ENCODE measurements around the gene TMEM132C.

TMEM132C gene

GRCh38 chr12:128729628-128730121, 462.7 kb downstream of the TMEM132C start:
- Mint-ChIP-seq H3K4me3 (no peak overlapping the region), H3K27me3 (ENCODE audit: low read depth) (peaks cover 13% of the 10 kb centered on the region), H3K4me1 (no peaks in the 10 kb centered on the region), H3K36me3 (ENCODE audit: low read depth) (no peaks in the 10 kb centered on the region), H3K9me3 (no peaks in the 10 kb centered on the region), H3K27ac (no peak overlapping the region)
- no peak for TF ChIP-seq CTCF (IDR thresholded peaks at IDR 0.05; ENCODE audit: unreplicated experiment in 3 of 3)

DNA sequence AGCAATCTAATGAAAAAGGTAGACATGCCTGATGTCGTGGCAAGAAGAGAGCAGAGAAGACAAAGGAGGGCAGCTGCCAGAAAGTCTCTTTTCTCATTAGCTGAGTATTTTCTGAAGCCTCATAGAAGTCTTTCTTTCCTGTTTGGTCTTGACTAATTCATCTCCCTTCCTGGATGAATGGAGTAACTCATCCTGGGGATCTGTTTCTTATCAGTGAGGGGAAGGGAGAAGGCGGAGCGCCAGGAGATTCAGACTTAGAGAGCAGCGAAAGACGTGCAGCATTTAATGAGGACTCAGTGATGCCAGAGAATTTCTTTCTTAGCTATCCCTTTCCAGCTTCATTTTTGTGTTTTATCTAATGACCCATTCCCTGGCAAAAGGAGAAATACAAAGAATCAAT, 467.4 kb downstream of the TMEM132C start:
- peaks cover 29% of the 10 kb centered on the region for H3K27me3 Mint-ChIP-seq (ENCODE audit: low read depth)
- peaks cover 9% of the 10 kb centered on the region for H3K9me3 Mint-ChIP-seq
- no peaks in the 10 kb centered on the region for H3K4me1 Mint-ChIP-seq
- no peak overlapping the region for H3K27ac Mint-ChIP-seq
- H3K36me3 Mint-ChIP-seq (ENCODE audit: low read depth), result no peaks in the 10 kb centered on the region
- H3K4me3 Mint-ChIP-seq, result no peak overlapping the region
- TF ChIP-seq CTCF (IDR thresholded peaks at IDR 0.05; ENCODE audit: unreplicated experiment in 3 of 3), result no peak

DNA sequence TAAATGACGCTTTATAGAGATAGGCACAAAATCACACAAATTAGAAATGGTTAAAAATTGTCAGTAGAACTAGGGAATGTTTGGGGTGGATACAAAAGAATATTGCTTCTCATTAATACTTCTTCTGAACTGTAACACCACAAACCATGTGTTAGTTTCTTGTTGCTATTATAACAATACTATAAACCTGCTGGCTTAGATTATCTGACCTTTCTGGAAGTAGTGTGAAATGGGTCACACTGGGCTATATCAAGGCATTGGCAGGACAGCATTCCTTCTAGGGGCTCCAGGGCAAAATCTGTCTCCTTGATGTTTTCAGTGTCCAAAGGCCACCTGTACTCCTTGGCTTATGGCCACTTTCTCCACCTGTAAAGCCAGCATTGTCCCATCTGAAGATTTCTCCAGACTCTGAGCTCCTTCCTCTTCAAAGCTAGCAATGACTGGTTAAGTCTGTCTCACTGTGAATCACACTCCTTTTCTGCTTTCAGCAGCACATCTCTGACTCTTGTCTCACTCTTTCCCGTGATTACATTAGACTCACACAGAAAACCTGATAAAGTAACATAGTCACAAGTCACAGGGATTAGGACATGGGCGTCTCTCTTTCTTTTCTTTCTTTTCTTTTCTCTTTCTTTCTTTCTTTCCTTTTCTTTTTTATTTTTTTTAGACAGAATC, 470.5 kb downstream of the TMEM132C start:
- TF ChIP-seq CTCF (IDR thresholded peaks at IDR 0.05; ENCODE audit: unreplicated experiment in 3 of 3), result no peak
- Mint-ChIP-seq H3K36me3 (ENCODE audit: low read depth) (no peaks in the 10 kb centered on the region), H3K27ac (no peak overlapping the region), H3K9me3 (peaks cover 13% of the 10 kb centered on the region), H3K4me3 (no peak overlapping the region), H3K27me3 (ENCODE audit: low read depth) (peaks cover 27% of the 10 kb centered on the region), H3K4me1 (no peaks in the 10 kb centered on the region)

GRCh38 chr12:128743916-128744315, 476.9 kb downstream of the TMEM132C start:
- Mint-ChIP-seq H3K27ac (no peak overlapping the region), H3K4me1 (no peaks in the 10 kb centered on the region), H3K4me3 (no peak overlapping the region), H3K27me3 (ENCODE audit: low read depth) (peaks cover 26% of the 10 kb centered on the region), H3K36me3 (ENCODE audit: low read depth) (no peaks in the 10 kb centered on the region), H3K9me3 (peaks cover 9% of the 10 kb centered on the region)
- TF ChIP-seq CTCF (IDR thresholded peaks at IDR 0.05; ENCODE audit: unreplicated experiment in 3 of 3), result no peak

GRCh38 chr12:128745772-128746689, 479.1 kb downstream of the TMEM132C start:
- Mint-ChIP-seq H3K4me3 (no peak overlapping the region), H3K27me3 (ENCODE audit: low read depth) (peaks cover 22% of the 10 kb centered on the region), H3K4me1 (no peaks in the 10 kb centered on the region), H3K27ac (no peak overlapping the region), H3K36me3 (ENCODE audit: low read depth) (no peaks in the 10 kb centered on the region), H3K9me3 (no peaks in the 10 kb centered on the region)
- TF ChIP-seq CTCF (IDR thresholded peaks at IDR 0.05; ENCODE audit: unreplicated experiment in 3 of 3), result no peak

Data from nephron (organoid).